Endothelial cell of umbilical vein (primary cell): ENCODE measurements around the gene VIL1. TPM values are rescaled to one million over a fixed set of nuclear protein-coding genes. Genes with fewer than 3 reads are reported as not detected.

Experiments used
- BruUV-seq: library from RNA; stranded (reverse); fragments of 400-500 nt; replicated peaks from 2 replicates; lab custom pipeline; 2021; lab: Mats Ljungman, UMichigan
- CTCF ChIA-PET: fragments of 300-600, 350-600 bp; sonication (Branson Sonifier 250); formaldehyde crosslinking; loops from one replicate; lab custom pipeline; 2021; ENCODE audit warnings: antibody characterized with exemption, inconsistent platforms; lab: Charles Lee
- POLR2A ChIA-PET: fragments of 300-600, 350-600 bp; sonication (Branson Sonifier 250); formaldehyde crosslinking; loops from one replicate; lab custom pipeline; 2021; ENCODE audit warnings: antibody characterized with exemption, inconsistent platforms; lab: Charles Lee
- DNase-seq: peaks from one replicate; pipeline ENCODE4 v3.0.0-alpha.2; 2011; ENCODE audit warnings: low read depth, low spot score
- FAIRE-seq: peaks from 2 replicates; lab custom pipeline; 2011; peaks lifted over from hg19 to GRCh38; lab: Jason Lieb, UNC
- H2AFZ ChIP-seq: 2 replicates; pipeline ENCODE4 v1.6.0; 2012; ENCODE audit warnings: low read depth, low read length, control low read depth, inconsistent platforms
- H3K27ac ChIP-seq: 2 replicates; pipeline ENCODE4 v1.5.1; 2011; ENCODE audit warnings: low read depth, mild to moderate bottlenecking, control low read depth, low read length, moderate library complexity; ENCODE audit not compliant: insufficient read depth
- H3K27me3 ChIP-seq, 2 experiments: 2 replicates each; pipeline versions ENCODE4 v1.6.0 to v1.6.1; 2011; ENCODE audit warnings: low read length in 2 of 2, mixed read lengths in 1 of 2; ENCODE audit not compliant: control insufficient read depth in 2 of 2, insufficient read depth in 2 of 2
- H3K36me3 ChIP-seq, 2 experiments: 2 replicates in 1 of 2; 3 replicates in 1 of 2; pipeline ENCODE4 v1.5.1; 2011; ENCODE audit warnings: low read length in 2 of 2, mild to moderate bottlenecking in 1 of 2, moderate library complexity in 1 of 2; ENCODE audit not compliant: control insufficient read depth in 2 of 2, insufficient read depth in 2 of 2; ENCODE audit errors: extremely low read depth in 1 of 2
- H3K4me1 ChIP-seq: 3 replicates; pipeline ENCODE4 v1.5.1; 2011; ENCODE audit warnings: mild to moderate bottlenecking, low read length; ENCODE audit not compliant: control insufficient read depth, insufficient read depth; ENCODE audit errors: extremely low read depth
- H3K4me2 ChIP-seq: 2 replicates; pipeline ENCODE4 v1.6.1; 2011; ENCODE audit warnings: low read length, control low read depth, mixed read lengths; ENCODE audit not compliant: insufficient read depth
- H3K4me3 ChIP-seq, 3 experiments: fragments of 200-600 bp in 1 of 3; sonication (generic), shearing (Covaris generic) in 1 of 3; replicated peaks in 1 of 3; 2 replicates each; pipeline ENCODE4 v1.5.1; 2011 to 2016; ENCODE audit warnings: control low read depth in 3 of 3, low read length in 3 of 3, mild to moderate bottlenecking in 2 of 3, inconsistent platforms in 1 of 3, low read depth in 1 of 3, moderate library complexity in 1 of 3; ENCODE audit not compliant: insufficient read depth in 1 of 3
- H3K79me2 ChIP-seq: 2 replicates; pipeline ENCODE4 v1.6.0; 2012; ENCODE audit warnings: low read length, inconsistent platforms; ENCODE audit not compliant: control insufficient read depth, insufficient read depth
- H3K9ac ChIP-seq: replicated peaks from 2 replicates; pipeline ENCODE3; 2011; ENCODE audit warnings: low read length, control low read depth; ENCODE audit not compliant: insufficient read depth; ENCODE audit errors: extremely low read depth
- H3K9me1 ChIP-seq: replicated peaks from 3 replicates; pipeline ENCODE4 v1.6.0; 2011; ENCODE audit warnings: mild to moderate bottlenecking, low read length; ENCODE audit not compliant: control insufficient read depth, insufficient read depth; ENCODE audit errors: extremely low read depth
- H3K9me3 ChIP-seq: replicated peaks from 2 replicates; pipeline ENCODE4 v1.5.1; 2012; ENCODE audit warnings: low read length, inconsistent platforms; ENCODE audit not compliant: control insufficient read depth, insufficient read depth
- H4K20me1 ChIP-seq: replicated peaks from 2 replicates; pipeline ENCODE3; 2011; ENCODE audit warnings: mild to moderate bottlenecking, low read length; ENCODE audit not compliant: control insufficient read depth, insufficient read depth; ENCODE audit errors: extremely low read depth
- CTCF ChIP-seq, 2 donors: IDR thresholded peaks; 1 replicate in 1 of 2; 2 replicates in 1 of 2; pipeline ENCODE4 v1.5.1; 2011; ENCODE audit warnings: low read length in 2 of 2, mild to moderate bottlenecking in 2 of 2, moderate library complexity in 2 of 2, control low read depth in 1 of 2, inconsistent platforms in 1 of 2, low read depth in 1 of 2; ENCODE audit not compliant: insufficient read depth in 1 of 2; ENCODE audit errors: extremely low read depth in 1 of 2
- EZH2 ChIP-seq: IDR thresholded peaks from 2 replicates; pipeline ENCODE4 v1.6.1; 2012; ENCODE audit warnings: borderline replicate concordance, low read depth, mild to moderate bottlenecking, moderate library complexity, low read length, inconsistent platforms; ENCODE audit not compliant: severe bottlenecking
- FOS ChIP-seq: IDR thresholded peaks from 2 replicates; pipeline ENCODE4 v1.6.1; 2011; ENCODE audit warnings: mild to moderate bottlenecking, low read length, moderate library complexity, borderline replicate concordance; ENCODE audit not compliant: insufficient read depth
- GATA2 ChIP-seq: IDR thresholded peaks from 2 replicates; pipeline ENCODE4 v1.7.0; 2011; ENCODE audit warnings: low read depth, mild to moderate bottlenecking, moderate library complexity, mixed read lengths, low read length; ENCODE audit not compliant: insufficient read length, insufficient read depth
- JUN ChIP-seq: IDR thresholded peaks from 2 replicates; pipeline ENCODE4 v1.6.1; 2011; ENCODE audit warnings: borderline replicate concordance, low read depth; ENCODE audit not compliant: insufficient read length, insufficient read depth
- MYC ChIP-seq: IDR thresholded peaks from one replicate; pipeline ENCODE4 v1.6.1; 2011; ENCODE audit warnings: mild to moderate bottlenecking, low read depth, low read length
- POLR2A ChIP-seq: IDR thresholded peaks from 2 replicates; pipeline ENCODE4 v1.6.1; 2012; ENCODE audit warnings: low read depth, mild to moderate bottlenecking, control low read depth, low read length
- dilution Hi-C: fragments of 300-500 bp; cut with MboI; formaldehyde crosslinking; loops from one replicate; pipeline ENCODE4 v1.15.0; 2019; ENCODE audit warnings: low sequenced_read_pairs; ENCODE audit not compliant: extremely low pct_ligation_motif_present
- intact Hi-C: fragments of 100-400 bp; cut with micrococcal nuclease; formaldehyde crosslinking; loops from one replicate; pipeline ENCODE4 v1.10.0; 2022
- polyA plus RNA-seq, 4 experiments: library from polyadenylated mRNA; depleted of rRNA in 3 of 4; stranded (reverse) in 3 of 4; unstranded in 1 of 4; fragments of >200 nt; gene quantifications; 2 replicates each; pipeline versions ENCODE4 v1.2.1 to v1.2.3, GENCODE V29; 2011 to 2012; ENCODE audit warnings: missing spikeins in 1 of 4
- total RNA-seq: library from RNA; stranded (reverse); gene quantifications from 2 replicates; pipeline ENCODE4 v1.2.3, GENCODE V29; 2021

Gene VIL1
- total and polyA plus RNA-seq, 2 donors (not counting 3 experiments of a cell fraction or from before 2014, with no cell fraction given): not detected

GRCh38 chr2:218430721-218431120 lies 11.8 kb downstream of the VIL1 start:
- dilution Hi-C loops (no loop called here), intact Hi-C loops (no loop called here)
- Histone ChIP-seq H3K79me2 (no peaks in the 10 kb centered on the region), H3K4me2 (no peak overlapping the region), H3K4me3 (no peak overlapping the region), H3K36me3 (no peaks in the 10 kb centered on the region), H2AFZ (no peak overlapping the region), H3K9ac (no peak overlapping the region), H4K20me1 (no peaks in the 10 kb centered on the region), H3K27me3 (no peaks in the 10 kb centered on the region), H3K4me1 (no peaks in the 10 kb centered on the region), H3K9me1 (no peaks in the 10 kb centered on the region), H3K9me3 (no peaks in the 10 kb centered on the region), H3K27ac (no peak overlapping the region)
- FAIRE-seq: no peak
- no TSS peak for BruUV-seq
- CTCF ChIA-PET: interaction anchor here (1.0 to 1.6 kb wide), 4 partner anchors 10 to 297 kb away, joined by 3 to 5 read pairs (median 4); no protein-coding TSS in a partner anchor
- TF ChIP-seq GATA2: no peak
- no peak for TF ChIP-seq JUN
- TF ChIP-seq FOS: no peak
- no peak for TF ChIP-seq EZH2
- no peak for TF ChIP-seq CTCF (IDR thresholded peaks at IDR 0.05; ENCODE audit: extremely low read depth in 1 of 2, insufficient read depth in 1 of 2, low read depth in 1 of 2, low read length in 2 of 2)
- TF ChIP-seq POLR2A: no peak
- no peak for TF ChIP-seq MYC
- no peak for DNase-seq
- POLR2A ChIA-PET: no interaction called here
